Thymus (tissue), 14 donors: ENCODE data around the gene FOS. TPM values are rescaled to one million over a fixed set of nuclear protein-coding genes. Genes with fewer than 3 reads are reported as not detected.
A peak's percentile ranks its signal among the peaks of the same experiment; 100 is the strongest.

ENCODE experiments used
- DNase-seq, 9 donors: peaks; one replicate each; pipeline ENCODE4 v3.0.0-alpha.2; 2013; ENCODE audit warnings: low spot score in 9 of 9, low read depth in 6 of 9, missing footprints in 1 of 9
- H3K27ac ChIP-seq, 2 donors: one replicate each; pipeline ENCODE4 v1.5.1; 2013; ENCODE audit warnings: control low read depth in 1 of 2, low read depth in 1 of 2, low read length in 1 of 2, mild to moderate bottlenecking in 1 of 2, moderate library complexity in 1 of 2
- H3K27me3 ChIP-seq, 2 donors: one replicate each; pipeline ENCODE4 v1.5.1; 2013; ENCODE audit warnings: low read length in 1 of 2; ENCODE audit not compliant: control insufficient read depth in 2 of 2, insufficient read depth in 1 of 2
- H3K36me3 ChIP-seq, 2 donors: one replicate each; pipeline ENCODE4 v1.5.1; 2013; ENCODE audit warnings: low read length in 1 of 2, mild to moderate bottlenecking in 1 of 2, moderate library complexity in 1 of 2; ENCODE audit not compliant: control insufficient read depth in 2 of 2, insufficient read depth in 2 of 2
- H3K4me1 ChIP-seq, 2 donors: one replicate each; pipeline ENCODE4 v1.5.1; 2013; ENCODE audit warnings: low read length in 2 of 2; ENCODE audit not compliant: control insufficient read depth in 2 of 2, insufficient read depth in 2 of 2
- H3K4me3 ChIP-seq, 2 donors: one replicate each; pipeline ENCODE4 v1.5.1; 2013; ENCODE audit warnings: low read length in 2 of 2, control low read depth in 1 of 2, mild to moderate bottlenecking in 1 of 2
- H3K9me3 ChIP-seq, 2 donors: one replicate each; pipeline ENCODE4 v1.5.1; 2013; ENCODE audit warnings: low read length in 1 of 2, mild to moderate bottlenecking in 1 of 2; ENCODE audit not compliant: control insufficient read depth in 2 of 2, insufficient read depth in 1 of 2
- WGBS: extraction: QIAGEN DNeasy Blood & Tissue Kit; methylation state at CpG from one replicate; pipeline ENCODE4 v1.1.7; 2013; 5-methylcytosine and 5-hydroxymethylcytosine counted together
- long read RNA-seq, 10 donors: transcript quantifications; one replicate each; lab custom pipeline, GENCODE V29; 2026
- polyA plus RNA-seq: library from polyadenylated mRNA; stranded (reverse); fragments of 200-250 nt; gene quantifications from one replicate; pipeline ENCODE4 v1.2.3, GENCODE V29; 2013
- total RNA-seq: library from RNA; stranded (reverse); fragments of 120-200 nt; gene quantifications from one replicate; pipeline ENCODE4 v1.2.4, GENCODE V29; 2013
- donor health status: healthy.

The FOS gene
- total RNA-seq: 143 TPM
- 253 TPM for polyA plus RNA-seq
- long read RNA-seq, donor 1, partial matches to known transcripts: 0 of 1 reads
- long read RNA-seq, donor 1, other reads (novel, unspliced or antisense): 0 of 1 reads
- long read RNA-seq, donor 2: 0 reads
- long read RNA-seq, donor 3, transcript FOS-206 (2 exons, 1,280 nt): minor isoform, 20 of 118 reads
- long read RNA-seq, donor 3, transcript FOS-205 (3 exons, 629 nt): minor isoform, 10 of 118 reads
- long read RNA-seq, donor 3, transcript FOS-201 (4 exons, 2,158 nt): major isoform, 70 of 118 reads
- long read RNA-seq, donor 3, transcript FOS-208 (3 exons, 1,496 nt): minor isoform, 13 of 118 reads
- long read RNA-seq, donor 3, partial matches to known transcripts: 0 of 118 reads
- long read RNA-seq, donor 3, other reads (novel, unspliced or antisense): 0 of 118 reads
- long read RNA-seq, donor 4, transcript FOS-201 (4 exons, 2,158 nt): major isoform, 6 of 13 reads
- long read RNA-seq, donor 4, partial matches to known transcripts: 0 of 13 reads
- long read RNA-seq, donor 4, other reads (novel, unspliced or antisense): 0 of 13 reads
- long read RNA-seq, donor 5, transcript FOS-201 (4 exons, 2,158 nt): major isoform, 69 of 162 reads
- long read RNA-seq, donor 5, transcript FOS-206 (2 exons, 1,280 nt): minor isoform, 14 of 162 reads
- long read RNA-seq, donor 5, transcript FOS-208 (3 exons, 1,496 nt): minor isoform, 23 of 162 reads
- long read RNA-seq, donor 5, transcript FOS-205 (3 exons, 629 nt): minor isoform, 15 of 162 reads
- long read RNA-seq, donor 5, partial matches to known transcripts: 37 of 162 reads
- long read RNA-seq, donor 5, other reads (novel, unspliced or antisense): 0 of 162 reads
- long read RNA-seq, donor 6, transcript FOS-201 (4 exons, 2,158 nt): major isoform, 46 of 61 reads
- long read RNA-seq, donor 6, transcript FOS-208 (3 exons, 1,496 nt): minor isoform, 8 of 61 reads
- long read RNA-seq, donor 6, partial matches to known transcripts: 0 of 61 reads
- long read RNA-seq, donor 6, other reads (novel, unspliced or antisense): 0 of 61 reads
- long read RNA-seq, donor 7, partial matches to known transcripts: 0 of 7 reads
- long read RNA-seq, donor 7, other reads (novel, unspliced or antisense): 0 of 7 reads
- long read RNA-seq, donor 8, transcript FOS-201 (4 exons, 2,158 nt): major isoform, 34 of 46 reads
- long read RNA-seq, donor 8, transcript FOS-206 (2 exons, 1,280 nt): minor isoform, 6 of 46 reads
- long read RNA-seq, donor 8, partial matches to known transcripts: 0 of 46 reads
- long read RNA-seq, donor 8, other reads (novel, unspliced or antisense): 0 of 46 reads
- long read RNA-seq, donor 9, transcript FOS-201 (4 exons, 2,158 nt): major isoform, 5 of 6 reads
- long read RNA-seq, donor 9, partial matches to known transcripts: 0 of 6 reads
- long read RNA-seq, donor 9, other reads (novel, unspliced or antisense): 0 of 6 reads
- long read RNA-seq, donor 10, transcript FOS-206 (2 exons, 1,280 nt): minor isoform, 9 of 67 reads
- long read RNA-seq, donor 10, transcript FOS-201 (4 exons, 2,158 nt): major isoform, 38 of 67 reads
- long read RNA-seq, donor 10, transcript FOS-208 (3 exons, 1,496 nt): minor isoform, 12 of 67 reads
- long read RNA-seq, donor 10, transcript FOS-205 (3 exons, 629 nt): minor isoform, 5 of 67 reads
- long read RNA-seq, donor 10, partial matches to known transcripts: 0 of 67 reads
- long read RNA-seq, donor 10, other reads (novel, unspliced or antisense): 0 of 67 reads

GRCh38 chr14:75278422-75279152 is at the start of gene FOS:
FOS (plus strand) TSS chr14:75278828; CDS start chr14:75278983, 155 bp downstream.
- Histone ChIP-seq H3K4me3 (peak within 1 kb of the TSS; percentile 49 to 67), H3K27ac (peak within 1 kb of the TSS; percentile 78 to 87), H3K36me3 (peaks cover 11 to 16% of the 10 kb centered on the region in 2 donors), H3K9me3 (peaks cover 0 to 3% of the 10 kb centered on the region in 2 donors), H3K4me1 (peaks cover 19 to 34% of the 10 kb centered on the region in 2 donors), H3K27me3 (peaks cover 38 to 76% of the 10 kb centered on the region in 2 donors)
- DNase-seq: peak; percentile 89 to 98 (median 94)
- WGBS: under 1% methylated on average over 69 of the region's 69 CpGs

GRCh38 chr14:75229661-75230139 is 48.9 kb upstream of the FOS start:
- Histone ChIP-seq H3K27ac (no peak overlapping the region), H3K9me3 (no peaks in the 10 kb centered on the region), H3K36me3 (no peaks in the 10 kb centered on the region), H3K27me3 (no peaks in the 10 kb centered on the region), H3K4me1 (peaks cover 24 to 43% of the 10 kb centered on the region in 2 donors), H3K4me3 (no peak overlapping the region)
- DNase-seq: no peak
- 98% methylated on average over 4 of the region's 4 CpGs for WGBS

- H3K36me3 ChIP-seq: no peaks in the 10 kb centered on the region
- no peaks in the 10 kb centered on the region for H3K27me3 ChIP-seq
- no peak overlapping the region for H3K4me3 ChIP-seq
- H3K4me1 ChIP-seq: peaks cover 24 to 44% of the 10 kb centered on the region in 2 donors
- peak in 1 of 9 donors; percentile 68 for DNase-seq
- no peaks in the 10 kb centered on the region for H3K9me3 ChIP-seq
- WGBS: 76% methylated on average over 6 of the region's 6 CpGs
- no peak overlapping the region for H3K27ac ChIP-seq
These were observed 48.4 kb upstream of the FOS start for GRCh38 chr14:75230140-75230792.

- 98% methylated on average over 2 of the region's 2 CpGs for WGBS
- H3K27ac ChIP-seq: no peak overlapping the region
- H3K4me1 ChIP-seq: peaks cover 24 to 44% of the 10 kb centered on the region in 2 donors
These were observed 47.3 kb upstream of the FOS start for GRCh38 chr14:75231320-75231719.

GRCh38 chr14:75232191-75232590 is 46.4 kb upstream of the FOS start:
- no peak overlapping the region for H3K27ac ChIP-seq
- 95% methylated on average over 1 of the region's 1 CpG for WGBS
- H3K9me3 ChIP-seq: no peaks in the 10 kb centered on the region
- H3K4me1 ChIP-seq: peaks cover 24 to 49% of the 10 kb centered on the region in 2 donors
- no peaks in the 10 kb centered on the region for H3K27me3 ChIP-seq
- no peak overlapping the region for H3K4me3 ChIP-seq
- no peaks in the 10 kb centered on the region for H3K36me3 ChIP-seq
- DNase-seq: no peak

More at GRCh38 chr14:75231320-75231719, 47.3 kb upstream of the FOS start:
- Histone ChIP-seq H3K4me3 (no peak overlapping the region), H3K36me3 (no peaks in the 10 kb centered on the region), H3K27me3 (no peaks in the 10 kb centered on the region), H3K9me3 (no peaks in the 10 kb centered on the region)
- DNase-seq: no peak

GRCh38 chr14:75232597-75232996 is 46.0 kb upstream of the FOS start:
- Histone ChIP-seq H3K27ac (no peak overlapping the region), H3K4me3 (no peak overlapping the region), H3K9me3 (peaks cover 0 to 1% of the 10 kb centered on the region in 2 donors), H3K27me3 (no peaks in the 10 kb centered on the region), H3K36me3 (no peaks in the 10 kb centered on the region), H3K4me1 (peaks cover 24 to 54% of the 10 kb centered on the region in 2 donors)
- 37% methylated on average over 2 of the region's 2 CpGs for WGBS
- DNase-seq: peak in 7 of 9 donors; percentile 47 to 89 (median 72)
